Ovary (tissue), 9 donors: ENCODE measurements around the gene SFTA2. TPM values are rescaled to one million over a fixed set of nuclear protein-coding genes. Genes with fewer than 3 reads are reported as not detected.

ENCODE experiments used
- DNase-seq, 5 donors: peaks; one replicate each; pipeline ENCODE4 v3.0.0-alpha.2; 2019 to 2020
- H3K27ac ChIP-seq, 2 donors: fragments of 200-600 bp; one replicate each; pipeline versions ENCODE4 v1.5.1 to v1.8.0; 2019 to 2022
- H3K27me3 ChIP-seq: fragments of 200-600 bp; one replicate; pipeline ENCODE4 v1.8.0; 2022
- H3K36me3 ChIP-seq: fragments of 200-600 bp; sonication (generic); one replicate; pipeline ENCODE4 v1.5.1; 2019
- H3K4me1 ChIP-seq: one replicate; pipeline ENCODE4 v1.8.1; 2013; ENCODE audit warnings: mild to moderate bottlenecking, moderate library complexity; ENCODE audit not compliant: insufficient read depth
- H3K4me3 ChIP-seq: fragments of 200-600 bp; sonication (generic); one replicate; pipeline ENCODE4 v1.5.1; 2017
- H3K9me3 ChIP-seq, 2 donors: fragments of 200-600 bp in 1 of 2; sonication (generic) in 1 of 2; one replicate each; pipeline versions ENCODE4 v1.5.1 to v1.8.1; 2013 to 2019; ENCODE audit warnings: mild to moderate bottlenecking in 1 of 2, moderate library complexity in 1 of 2
- CTCF ChIP-seq, 3 donors: fragments of 450-650 bp in 2 of 3; fragments of 200-600 bp in 1 of 3; IDR thresholded peaks; one replicate each; pipeline versions ENCODE4 v1.5.1 to v1.8.0; 2016 to 2022; ENCODE audit warnings: antibody characterized with exemption in 3 of 3, mild to moderate bottlenecking in 1 of 3
- EP300 ChIP-seq: sonication (generic); formaldehyde crosslinking; IDR thresholded peaks from one replicate; pipeline ENCODE4 v1.6.1; 2017; ENCODE audit warnings: antibody characterized with exemption
- POLR2A ChIP-seq: fragments of 450-650 bp; IDR thresholded peaks from one replicate; pipeline ENCODE4 v1.6.1; 2017; ENCODE audit warnings: antibody characterized with exemption, mild to moderate bottlenecking, moderate library complexity
- WGBS, 3 donors: extraction: QIAGEN DNeasy Blood & Tissue Kit in 1 of 3; methylation state at CpG; one replicate each; pipeline versions ENCODE4 v1.1.5 to v1.1.7; 2013 to 2017; 5-methylcytosine and 5-hydroxymethylcytosine counted together
- intact Hi-C, 4 donors: fragments of 100-400 bp; cut with DNase I; formaldehyde crosslinking; loops; one replicate each; pipeline versions ENCODE4 v1.11.0 to v1.15.1; 2022 to 2023
- polyA plus RNA-seq, 2 donors: library from polyadenylated mRNA; stranded (reverse); fragments of 200-250 nt in 1 of 2; fragments of 350-450 nt in 1 of 2; fragmentation: Illumina TruSeq in 1 of 2; extraction: RNeasy Lipid Tissue Mini Kit (QIAGEN cat#74804) in 1 of 2; gene quantifications; one replicate each; pipeline ENCODE4 v1.2.3, GENCODE V29; 2013 to 2014
- total RNA-seq, 7 donors: library from RNA; depleted of rRNA in 2 of 7; stranded (reverse); fragments of >200 nt in 2 of 7; fragmentation: NEBNext Ultra II Directional in 3 of 7; extraction: Animal tissue kit (Norgen Biotek cat#: 25700) in 3 of 7; gene quantifications; one replicate each; pipeline versions ENCODE4 v1.1.0 to v1.2.4, GENCODE V29; 2016 to 2023
- donor health status: DM: no; HTN: no; CAD: no; lungs with moderate emphysema.
- donor health status: DM: no; HTN: no; CAD: no.
- donor health status: Bipolar disorder and iron deficiency.
- donor health status: DM: yes; HTN: yes; CAD: no.
- donor health status: DM: no; HTN: no; CAD: no.
- donor health status: DM: yes; HTN: yes; CAD: no.

Gene SFTA2
- total and polyA plus RNA-seq, 9 donors = 0.80 to 3.1 (median 0.82) TPM; not detected in 6

GRCh38 chr6:30922447-30922852 lies 9.5 kb downstream of the SFTA2 start:
- H3K4me1 ChIP-seq = no peaks in the 10 kb centered on the region
- intact Hi-C loops = loop anchor here in 1 of 4 donors (10.0 kb wide), 1 partner anchor 142 kb away; no protein-coding TSS in a partner anchor
- TF ChIP-seq CTCF (IDR thresholded peaks at IDR 0.05) = no peak
- TF ChIP-seq EP300 = no peak
- no peak for TF ChIP-seq POLR2A
- WGBS, 3 donors = 87 to 92% (median 87%) methylated on average over 7 of the region's 7 CpGs
- H3K36me3 ChIP-seq = no peaks in the 10 kb centered on the region
- no peaks in the 10 kb centered on the region for H3K9me3 ChIP-seq
- H3K27ac ChIP-seq = no peak overlapping the region
- DNase-seq = no peak
- H3K27me3 ChIP-seq = no peaks in the 10 kb centered on the region
- H3K4me3 ChIP-seq = no peak overlapping the region

- Histone ChIP-seq H3K27me3 (no peaks in the 10 kb centered on the region), H3K4me3 (no peak overlapping the region), H3K4me1 (peaks cover 3% of the 10 kb centered on the region), H3K9me3 (no peaks in the 10 kb centered on the region), H3K27ac (no peak overlapping the region), H3K36me3 (no peaks in the 10 kb centered on the region)
- DNase-seq = no peak
- intact Hi-C loops = loop anchor here in 3 of 4 donors (5.0 kb wide), 2 partner anchors 154 to 164 kb away; no protein-coding TSS in a partner anchor
- TF ChIP-seq POLR2A (no peak), CTCF (IDR thresholded peaks at IDR 0.05) (no peak), EP300 (no peak)
- WGBS, 3 donors = 83 to 98% (median 92%) methylated on average over 8 of the region's 8 CpGs
Observed at GRCh38 chr6:30918670-30919069, 13.3 kb downstream of the SFTA2 start.

DNA sequence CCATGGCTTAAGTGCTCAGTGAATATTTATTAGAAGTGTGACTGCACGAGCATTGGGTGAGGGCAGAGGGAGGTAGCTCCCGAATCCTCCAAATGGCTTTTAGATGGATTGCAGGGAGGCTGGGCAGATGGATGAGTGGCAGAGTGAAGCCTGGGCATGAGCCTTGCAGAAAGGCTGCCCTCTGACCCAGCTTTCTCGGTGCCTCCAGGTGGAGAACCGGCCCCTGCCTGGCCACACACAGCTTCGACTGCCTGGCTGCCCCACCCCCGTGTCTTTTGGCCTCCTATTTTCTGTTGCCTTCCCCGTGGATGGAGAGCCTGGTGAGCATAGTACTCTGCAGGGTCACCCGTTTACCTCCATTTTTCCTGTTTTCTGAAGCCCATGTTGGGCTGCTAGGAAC lies 14.5 kb downstream of the SFTA2 start:
- Histone ChIP-seq H3K27ac (no peak overlapping the region), H3K4me3 (no peak overlapping the region), H3K4me1 (peaks cover 5% of the 10 kb centered on the region), H3K27me3 (no peaks in the 10 kb centered on the region), H3K9me3 (no peaks in the 10 kb centered on the region), H3K36me3 (no peaks in the 10 kb centered on the region)
- no peak for TF ChIP-seq EP300
- TF ChIP-seq POLR2A = no peak
- TF ChIP-seq CTCF (IDR thresholded peaks at IDR 0.05) = no peak
- 77 to 83% (median 77%) methylated on average over 8 of the region's 8 CpGs for WGBS, 3 donors
- intact Hi-C loops = loop anchor here (2.0 to 5.0 kb wide), 3 partner anchors 153 to 165 kb away; no protein-coding TSS in a partner anchor
- no peak for DNase-seq

GRCh38 chr6:30917041-30917440 lies 14.9 kb downstream of the SFTA2 start:
- DNase-seq = no peak
- Histone ChIP-seq H3K4me1 (peaks cover 5% of the 10 kb centered on the region), H3K36me3 (no peaks in the 10 kb centered on the region), H3K9me3 (no peaks in the 10 kb centered on the region), H3K27ac (no peak overlapping the region), H3K27me3 (no peaks in the 10 kb centered on the region), H3K4me3 (no peak overlapping the region)
- 92% methylated on average over 7 of the region's 7 CpGs for WGBS, 3 donors
- TF ChIP-seq EP300 = no peak
- no peak for TF ChIP-seq POLR2A
- no peak for TF ChIP-seq CTCF (IDR thresholded peaks at IDR 0.05)
- intact Hi-C loops = loop anchor here (2.0 to 5.0 kb wide), 3 partner anchors 154 to 165 kb away; no protein-coding TSS in a partner anchor
